Mesendoderm (in vitro differentiated cells): ENCODE measurements around the gene MAP1LC3C.

Experiments used
- DNase-seq: peaks from one replicate; pipeline ENCODE4 v3.0.0; 2013
- H2AK5ac ChIP-seq: 2 replicates; pipeline ENCODE4 v1.6.1; 2013; ENCODE audit warnings: low read length, inconsistent platforms
- H2BK120ac ChIP-seq: 2 replicates; pipeline ENCODE4 v1.6.1; 2013; ENCODE audit warnings: low read depth, mild to moderate bottlenecking, low read length, moderate library complexity, mixed read lengths
- H2BK15ac ChIP-seq: replicated peaks from 2 replicates; pipeline ENCODE4 v1.6.1; 2013; ENCODE audit warnings: low read depth, mild to moderate bottlenecking, moderate library complexity
- H2BK5ac ChIP-seq: 2 replicates; pipeline ENCODE4 v1.6.1; 2013; ENCODE audit warnings: low read length, inconsistent platforms
- H3K18ac ChIP-seq: 2 replicates; pipeline ENCODE4 v1.6.1; 2013; ENCODE audit warnings: mild to moderate bottlenecking, low read length, mixed read lengths
- H3K23ac ChIP-seq: one replicate; pipeline ENCODE4 v1.6.1; 2013; ENCODE audit warnings: low read length
- H3K27ac ChIP-seq: 2 replicates; pipeline ENCODE4 v1.5.1; 2013; ENCODE audit warnings: low read depth, mild to moderate bottlenecking, inconsistent platforms, low read length, moderate library complexity
- H3K27me3 ChIP-seq: 2 replicates; pipeline ENCODE4 v1.6.1; 2013; ENCODE audit warnings: low read length, control low read depth, mild to moderate bottlenecking, inconsistent platforms; ENCODE audit not compliant: insufficient read depth, poor library complexity
- H3K36me3 ChIP-seq: 2 replicates; pipeline ENCODE4 v1.6.1; 2013; ENCODE audit warnings: low read length, inconsistent platforms; ENCODE audit not compliant: control insufficient read depth, insufficient read depth
- H3K4ac ChIP-seq: one replicate; pipeline ENCODE4 v1.6.1; 2013; ENCODE audit warnings: low read depth, mild to moderate bottlenecking, low read length, moderate library complexity
- H3K4me1 ChIP-seq: 2 replicates; pipeline ENCODE4 v1.6.1; 2013; ENCODE audit warnings: low read depth, low read length, inconsistent platforms; ENCODE audit not compliant: control insufficient read depth
- H3K4me2 ChIP-seq: 2 replicates; pipeline ENCODE4 v1.6.1; 2013; ENCODE audit warnings: low read length
- H3K4me3 ChIP-seq: 2 replicates; pipeline ENCODE4 v1.5.1; 2013; ENCODE audit warnings: mild to moderate bottlenecking, low read length
- H3K56ac ChIP-seq: one replicate; pipeline ENCODE4 v1.6.1; 2013; ENCODE audit warnings: low read length
- H3K79me1 ChIP-seq: 2 replicates; pipeline ENCODE4 v1.6.1; 2013; ENCODE audit warnings: low read length, inconsistent platforms
- H3K79me2 ChIP-seq: 2 replicates; pipeline ENCODE4 v1.6.1; 2013; ENCODE audit warnings: mild to moderate bottlenecking, low read length; ENCODE audit not compliant: control insufficient read depth, insufficient read depth
- H3K9ac ChIP-seq: 2 replicates; pipeline ENCODE4 v1.6.1; 2013; ENCODE audit warnings: low read length, inconsistent platforms
- H4K5ac ChIP-seq: one replicate; pipeline ENCODE4 v1.6.1; 2013; ENCODE audit warnings: low read length
- H4K8ac ChIP-seq: one replicate; pipeline ENCODE4 v1.6.1; 2013; ENCODE audit warnings: low read depth, mild to moderate bottlenecking, control low read depth, low read length, moderate library complexity
- WGBS: extraction: QIAGEN DNeasy Blood & Tissue Kit; methylation state at CpG from one replicate; pipeline ENCODE4 v1.1.7; 2013; ENCODE audit warnings: low lambda C conversion rate, missing lambda C conversion rate; ENCODE audit not compliant: insufficient coverage; ENCODE audit errors: extremely low coverage; 5-methylcytosine and 5-hydroxymethylcytosine counted together

MAP1LC3C gene

DNA sequence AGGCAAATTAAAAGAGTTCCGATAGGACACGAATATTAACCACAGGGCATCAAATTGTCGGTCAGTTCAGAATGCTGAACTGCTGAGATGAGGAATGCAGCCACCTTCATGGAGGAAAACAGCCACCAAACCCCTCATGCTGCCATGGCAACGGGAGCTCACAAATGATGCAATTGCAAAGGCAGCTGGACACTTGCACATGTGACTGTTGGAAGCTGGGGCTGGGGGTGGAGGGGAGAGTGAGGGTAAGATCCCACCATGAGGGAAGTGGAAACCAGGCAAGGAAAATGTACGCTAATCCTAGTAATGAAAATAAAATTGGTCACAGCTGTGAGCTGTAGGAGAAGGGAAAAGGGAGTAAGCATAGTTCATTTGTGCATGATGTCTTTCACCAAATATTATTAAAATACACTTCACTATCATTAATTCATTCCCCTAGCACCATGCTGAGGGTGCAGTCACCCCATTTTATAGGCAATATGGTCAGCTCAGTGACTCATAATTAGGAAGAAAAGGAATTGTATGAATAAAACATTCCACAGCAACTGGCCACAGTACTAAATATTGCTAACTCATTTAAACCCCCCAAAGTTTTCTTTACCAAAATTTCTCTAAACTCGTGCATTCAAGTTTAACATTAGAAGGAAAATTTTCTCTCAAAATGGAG, 26.1 kb downstream of the MAP1LC3C start:
- no peak overlapping the region for H4K5ac ChIP-seq
- no peak overlapping the region for H3K9ac ChIP-seq
- H3K79me1 ChIP-seq = no peaks in the 10 kb centered on the region
- H3K4me1 ChIP-seq = no peaks in the 10 kb centered on the region
- no peak overlapping the region for H4K8ac ChIP-seq
- H3K4me2 ChIP-seq = no peak overlapping the region
- H3K4me3 ChIP-seq = no peak overlapping the region
- no peak overlapping the region for H3K27ac ChIP-seq
- H2BK15ac ChIP-seq = no peak overlapping the region
- peak; percentile 94 for DNase-seq
- WGBS = no CpG with 5 or more reads among the region's 6 CpGs
- H3K27me3 ChIP-seq = no peaks in the 10 kb centered on the region
- no peak overlapping the region for H3K56ac ChIP-seq
- no peak overlapping the region for H3K4ac ChIP-seq
- H3K36me3 ChIP-seq = no peaks in the 10 kb centered on the region
- H2AK5ac ChIP-seq = no peak overlapping the region
- H2BK120ac ChIP-seq = no peak overlapping the region
- no peak overlapping the region for H3K23ac ChIP-seq
- H3K18ac ChIP-seq = no peak overlapping the region
- H3K79me2 ChIP-seq = no peaks in the 10 kb centered on the region
- H2BK5ac ChIP-seq = no peak overlapping the region

DNA sequence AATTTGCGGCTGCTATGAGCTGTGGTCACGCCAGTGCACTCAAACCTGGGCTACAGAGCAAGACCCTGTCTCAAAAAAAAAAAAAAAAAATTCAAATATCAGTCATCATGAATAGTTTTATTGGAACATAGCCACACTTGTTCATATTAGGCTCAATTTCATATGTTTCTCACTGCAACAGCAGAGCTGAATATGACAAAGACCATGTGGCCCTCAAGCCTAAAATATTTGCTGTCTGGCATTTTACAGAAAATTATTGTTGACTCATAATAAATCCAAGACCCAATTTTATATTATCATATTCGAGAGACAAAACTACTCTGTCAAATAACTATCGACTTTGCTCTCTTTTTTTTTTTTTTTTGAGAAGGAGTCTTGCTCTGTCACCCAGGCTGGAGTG, 30.3 kb downstream of the MAP1LC3C start:
- Histone ChIP-seq H4K8ac (no peak overlapping the region), H4K5ac (no peak overlapping the region), H3K4me2 (no peak overlapping the region), H2AK5ac (no peak overlapping the region), H3K18ac (no peak overlapping the region), H2BK5ac (no peak overlapping the region), H3K27ac (no peak overlapping the region), H3K4me3 (no peak overlapping the region), H3K79me1 (no peaks in the 10 kb centered on the region), H3K9ac (no peak overlapping the region), H3K79me2 (no peaks in the 10 kb centered on the region), H3K56ac (no peak overlapping the region), H2BK15ac (no peak overlapping the region), H3K36me3 (no peaks in the 10 kb centered on the region), H3K4ac (no peak overlapping the region), H3K4me1 (no peaks in the 10 kb centered on the region), H3K27me3 (no peaks in the 10 kb centered on the region), H2BK120ac (no peak overlapping the region), H3K23ac (no peak overlapping the region)
- no CpG with 5 or more reads among the region's 4 CpGs for WGBS
- DNase-seq = no peak

DNA sequence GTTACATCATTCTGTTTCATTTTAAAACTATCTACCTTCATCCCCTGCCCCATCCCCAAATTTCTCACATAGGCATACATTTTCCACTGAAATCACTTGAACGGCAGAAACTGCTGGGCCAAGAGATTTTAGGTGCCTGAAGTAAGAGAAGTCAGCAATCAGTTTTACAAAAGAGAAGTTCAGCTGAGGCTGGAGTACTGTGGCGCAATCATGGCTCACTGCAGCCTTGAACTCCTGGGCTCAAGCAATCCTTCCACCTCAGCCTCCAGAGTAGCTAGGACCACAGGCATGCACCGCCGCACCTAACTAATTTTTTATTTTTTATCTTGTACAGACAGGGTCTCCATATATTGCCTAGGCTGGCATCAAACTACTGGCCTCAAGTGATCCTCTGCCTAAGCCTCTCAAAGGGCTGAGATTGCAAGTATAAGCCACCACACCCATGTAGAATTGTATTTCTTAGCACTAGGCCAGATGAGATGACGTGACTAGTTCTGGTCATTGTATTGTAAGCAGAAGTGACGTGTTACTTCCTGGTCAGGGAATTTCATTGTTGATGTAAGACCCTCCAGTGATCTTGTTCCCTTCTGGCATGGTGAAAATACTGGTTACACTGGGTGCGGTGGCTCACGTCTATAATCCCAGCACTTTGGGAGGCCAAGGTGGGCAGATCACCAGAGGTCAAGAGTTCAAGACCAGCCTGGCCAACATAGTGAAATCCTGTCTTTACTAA, 34.2 kb downstream of the MAP1LC3C start:
- H3K56ac ChIP-seq = no peak overlapping the region
- no peak overlapping the region for H3K4ac ChIP-seq
- no peak overlapping the region for H3K4me2 ChIP-seq
- H4K8ac ChIP-seq = no peak overlapping the region
- no peaks in the 10 kb centered on the region for H3K27me3 ChIP-seq
- H3K27ac ChIP-seq = no peak overlapping the region
- no peaks in the 10 kb centered on the region for H3K4me1 ChIP-seq
- peak; percentile 19 for DNase-seq
- H4K5ac ChIP-seq = no peak overlapping the region
- no peaks in the 10 kb centered on the region for H3K79me1 ChIP-seq
- no peak overlapping the region for H3K18ac ChIP-seq
- H3K9ac ChIP-seq = no peak overlapping the region
- no CpG with 5 or more reads among the region's 8 CpGs for WGBS
- H3K36me3 ChIP-seq = no peaks in the 10 kb centered on the region
- H2AK5ac ChIP-seq = no peak overlapping the region
- no peak overlapping the region for H3K4me3 ChIP-seq
- no peak overlapping the region for H2BK15ac ChIP-seq
- no peak overlapping the region for H2BK5ac ChIP-seq
- H3K79me2 ChIP-seq = no peaks in the 10 kb centered on the region
- H2BK120ac ChIP-seq = no peak overlapping the region
- no peak overlapping the region for H3K23ac ChIP-seq

DNA sequence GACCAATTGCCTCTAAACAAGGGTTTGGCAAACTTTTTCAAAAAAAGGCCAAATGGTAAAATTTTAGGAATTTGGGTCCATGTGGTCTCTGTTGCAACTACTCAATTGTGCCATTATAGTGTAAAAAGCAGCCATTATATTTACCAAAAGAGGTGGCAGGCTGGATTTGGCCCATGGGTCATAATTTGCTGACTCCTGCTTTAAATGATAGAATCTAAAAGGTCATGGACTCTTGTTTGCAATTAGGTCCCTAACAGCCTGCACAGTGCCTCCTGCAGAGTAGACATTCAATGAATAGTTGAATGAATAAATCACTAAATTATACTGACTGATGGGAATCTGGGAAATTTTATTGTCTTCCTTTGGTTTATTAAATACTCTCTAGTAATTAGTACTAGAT, 35.2 kb downstream of the MAP1LC3C start:
- Histone ChIP-seq H3K4me2 (no peak overlapping the region), H3K9ac (no peak overlapping the region), H3K27ac (no peak overlapping the region), H3K4me3 (no peak overlapping the region), H3K79me2 (no peaks in the 10 kb centered on the region), H3K23ac (no peak overlapping the region), H3K36me3 (no peaks in the 10 kb centered on the region), H2BK15ac (no peak overlapping the region), H3K27me3 (no peaks in the 10 kb centered on the region), H2BK120ac (no peak overlapping the region), H2BK5ac (no peak overlapping the region), H3K4ac (no peak overlapping the region), H3K79me1 (no peaks in the 10 kb centered on the region), H4K8ac (no peak overlapping the region), H3K4me1 (no peaks in the 10 kb centered on the region), H3K18ac (no peak overlapping the region), H4K5ac (no peak overlapping the region), H2AK5ac (no peak overlapping the region), H3K56ac (no peak overlapping the region)
- DNase-seq = no peak

DNA sequence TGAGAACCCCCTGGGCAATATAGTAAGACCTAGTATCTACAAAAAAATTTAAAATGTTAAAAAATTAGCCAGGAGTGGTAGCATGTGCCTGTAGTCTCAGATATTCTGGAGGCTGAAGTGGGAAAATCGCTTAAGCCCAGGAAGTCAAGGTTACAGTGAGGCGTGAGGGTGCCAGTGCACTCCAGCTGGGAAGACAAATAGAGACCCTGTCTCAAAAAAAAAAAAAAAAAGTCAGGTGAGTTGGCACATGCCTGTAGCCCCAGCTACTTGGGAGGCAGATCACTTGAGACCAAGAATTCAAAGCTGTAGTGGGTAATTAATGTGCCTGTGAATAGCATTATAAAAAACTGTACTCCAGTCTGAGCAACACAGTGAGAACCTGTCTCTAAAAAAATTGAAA, 36.7 kb downstream of the MAP1LC3C start:
- no peak overlapping the region for H3K4ac ChIP-seq
- H3K27ac ChIP-seq = no peak overlapping the region
- no peak overlapping the region for H2BK120ac ChIP-seq
- no peaks in the 10 kb centered on the region for H3K79me2 ChIP-seq
- no peak overlapping the region for H3K23ac ChIP-seq
- no peak overlapping the region for H4K8ac ChIP-seq
- no peak overlapping the region for H3K18ac ChIP-seq
- WGBS = no CpG with 5 or more reads among the region's 2 CpGs
- no peak overlapping the region for H3K4me2 ChIP-seq
- H3K56ac ChIP-seq = no peak overlapping the region
- H2BK15ac ChIP-seq = no peak overlapping the region
- no peaks in the 10 kb centered on the region for H3K79me1 ChIP-seq
- H3K36me3 ChIP-seq = no peaks in the 10 kb centered on the region
- no peaks in the 10 kb centered on the region for H3K27me3 ChIP-seq
- H3K4me3 ChIP-seq = no peak overlapping the region
- H3K4me1 ChIP-seq = no peaks in the 10 kb centered on the region
- no peak for DNase-seq
- H2AK5ac ChIP-seq = no peak overlapping the region
- no peak overlapping the region for H3K9ac ChIP-seq
- H2BK5ac ChIP-seq = no peak overlapping the region
- no peak overlapping the region for H4K5ac ChIP-seq
